Thoracic aorta (tissue), 2 donors: ENCODE data around the gene CAB39L. TPM values are rescaled to one million over a fixed set of nuclear protein-coding genes. Genes with fewer than 3 reads are reported as not detected.
A peak's percentile ranks its signal among the peaks of the same experiment; 100 is the strongest.
"Not testable (repeated sequence)": the region's sequence is repeated elsewhere in the genome, so short reads cannot be mapped to it uniquely, and the experiment has no call there.

ENCODE experiments used
- ATAC-seq: fragments of 150-250 bp; one replicate; pipeline ENCODE4 v1.8.0; 2017; ENCODE audit warnings: low read depth; ENCODE audit not compliant: insufficient number of reproducible peaks, low FRiP score
- DNase-seq: peaks from one replicate; pipeline ENCODE4 v3.0.0-alpha.2; 2020; ENCODE audit warnings: low spot score
- H3K27ac ChIP-seq, 2 donors: fragments of 200-600 bp; sonication (generic); 1 replicate in 1 of 2; 2 replicates in 1 of 2; pipeline ENCODE4 v1.5.1; 2016; ENCODE audit warnings: mild to moderate bottlenecking in 2 of 2, moderate library complexity in 2 of 2
- H3K27me3 ChIP-seq: fragments of 200-600 bp; sonication (generic); replicated peaks from 2 replicates; pipeline ENCODE4 v1.6.0; 2016; ENCODE audit warnings: mild to moderate bottlenecking; ENCODE audit not compliant: insufficient read depth
- H3K36me3 ChIP-seq: fragments of 200-600 bp; sonication (generic); one replicate; pipeline ENCODE4 v1.5.1; 2016
- H3K4me1 ChIP-seq, 2 donors: fragments of 200-600 bp; sonication (generic); 1 replicate in 1 of 2; 2 replicates in 1 of 2; pipeline versions ENCODE4 v1.5.1 to v1.6.0; 2016; ENCODE audit warnings: low read depth in 2 of 2, mild to moderate bottlenecking in 1 of 2; ENCODE audit not compliant: control insufficient read depth in 1 of 2
- H3K4me3 ChIP-seq: fragments of 200-600 bp; sonication (generic); 2 replicates; pipeline ENCODE4 v1.5.1; 2016; ENCODE audit warnings: mild to moderate bottlenecking
- H3K9me3 ChIP-seq: fragments of 200-600 bp; sonication (generic); 2 replicates; pipeline ENCODE4 v1.5.1; 2016
- total RNA-seq, 2 donors: library from RNA; depleted of rRNA; stranded (reverse); fragments of >200 nt; gene quantifications; one replicate each; pipeline versions ENCODE4 v1.1.0 to v1.2.3, GENCODE V29; 2016
- TF ChIP-seq, protein P1 (sequence below): fragments of 200-600 bp; sonication (generic); IDR thresholded peaks from one replicate; pipeline ENCODE4 v1.5.1; 2019; ENCODE audit warnings: antibody characterized with exemption

The CAB39L gene
- total RNA-seq, 2 donors from 2014 or later = 38.7 to 46.7 TPM

- H3K4me3 ChIP-seq = no peak overlapping the region
- no peaks in the 10 kb centered on the region for H3K4me1 ChIP-seq
- TF ChIP-seq, protein P1, sequence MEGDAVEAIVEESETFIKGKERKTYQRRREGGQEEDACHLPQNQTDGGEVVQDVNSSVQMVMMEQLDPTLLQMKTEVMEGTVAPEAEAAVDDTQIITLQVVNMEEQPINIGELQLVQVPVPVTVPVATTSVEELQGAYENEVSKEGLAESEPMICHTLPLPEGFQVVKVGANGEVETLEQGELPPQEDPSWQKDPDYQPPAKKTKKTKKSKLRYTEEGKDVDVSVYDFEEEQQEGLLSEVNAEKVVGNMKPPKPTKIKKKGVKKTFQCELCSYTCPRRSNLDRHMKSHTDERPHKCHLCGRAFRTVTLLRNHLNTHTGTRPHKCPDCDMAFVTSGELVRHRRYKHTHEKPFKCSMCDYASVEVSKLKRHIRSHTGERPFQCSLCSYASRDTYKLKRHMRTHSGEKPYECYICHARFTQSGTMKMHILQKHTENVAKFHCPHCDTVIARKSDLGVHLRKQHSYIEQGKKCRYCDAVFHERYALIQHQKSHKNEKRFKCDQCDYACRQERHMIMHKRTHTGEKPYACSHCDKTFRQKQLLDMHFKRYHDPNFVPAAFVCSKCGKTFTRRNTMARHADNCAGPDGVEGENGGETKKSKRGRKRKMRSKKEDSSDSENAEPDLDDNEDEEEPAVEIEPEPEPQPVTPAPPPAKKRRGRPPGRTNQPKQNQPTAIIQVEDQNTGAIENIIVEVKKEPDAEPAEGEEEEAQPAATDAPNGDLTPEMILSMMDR = no peak
- no peak overlapping the region for H3K27ac ChIP-seq
- ATAC-seq = no peak
- H3K9me3 ChIP-seq = no peaks in the 10 kb centered on the region
- peaks cover 3% of the 10 kb centered on the region for H3K36me3 ChIP-seq
- no peak for DNase-seq
- H3K27me3 ChIP-seq = no peaks in the 10 kb centered on the region
Measured at GRCh38 chr13:49340161-49340560, 103.7 kb downstream of the CAB39L start.

DNA sequence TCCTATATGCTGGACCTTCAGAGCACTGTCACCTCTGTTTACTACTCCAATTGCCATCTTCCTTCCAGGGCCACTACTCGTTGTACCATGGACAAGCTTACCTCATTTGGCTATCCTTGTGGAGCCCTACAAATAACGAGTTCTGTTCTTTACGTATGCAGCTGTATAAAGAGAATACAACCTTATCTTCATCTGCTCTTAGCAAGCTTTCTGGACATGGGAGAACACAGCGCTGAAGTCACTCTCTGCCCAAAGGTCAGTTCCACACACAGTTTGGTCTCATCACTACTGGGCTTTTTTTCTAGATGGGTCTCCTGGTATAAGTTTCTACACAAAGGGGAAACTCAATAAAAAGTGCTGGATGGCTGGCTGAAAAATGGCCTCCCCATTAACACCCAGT lies 107.2 kb downstream of the CAB39L start:
- no peaks in the 10 kb centered on the region for H3K4me1 ChIP-seq
- H3K36me3 ChIP-seq = no peaks in the 10 kb centered on the region
- no peaks in the 10 kb centered on the region for H3K9me3 ChIP-seq
- TF ChIP-seq, protein P1 = no peak
- H3K4me3 ChIP-seq = no peak overlapping the region
- DNase-seq (no peak), ATAC-seq (no peak)
- H3K27me3 ChIP-seq = no peaks in the 10 kb centered on the region
- H3K27ac ChIP-seq = no peak overlapping the region

- TF ChIP-seq, protein P1 = no peak
- peaks cover 5 to 26% of the 10 kb centered on the region in 2 donors for H3K4me1 ChIP-seq
- H3K4me3 ChIP-seq = no peak overlapping the region
- no peaks in the 10 kb centered on the region for H3K36me3 ChIP-seq
- peak overlapping the region in 1 of 2 donors; percentile 51 for H3K27ac ChIP-seq
- DNase-seq (no peak), ATAC-seq (no peak)
- H3K27me3 ChIP-seq = no peaks in the 10 kb centered on the region
- no peaks in the 10 kb centered on the region for H3K9me3 ChIP-seq
Measured at GRCh38 chr13:49330546-49330864, 113.4 kb downstream of the CAB39L start.

GRCh38 chr13:49329831-49330545 lies 113.9 kb downstream of the CAB39L start:
- Histone ChIP-seq H3K9me3 (no peaks in the 10 kb centered on the region), H3K27me3 (no peaks in the 10 kb centered on the region), H3K36me3 (no peaks in the 10 kb centered on the region), H3K4me3 (peak overlapping the region; percentile 20), H3K27ac (peak overlapping the region in 1 of 2 donors; percentile 51), H3K4me1 (peaks cover 5 to 26% of the 10 kb centered on the region in 2 donors)
- ATAC-seq = no peak
- TF ChIP-seq, protein P1 = no peak
- DNase-seq = no peak

- H3K27me3 ChIP-seq, H3K4me3 ChIP-seq, DNase-seq, ATAC-seq, H3K9me3 ChIP-seq, H3K36me3 ChIP-seq: not testable (repeated sequence)
- H3K4me1 ChIP-seq = peaks cover 5 to 26% of the 10 kb centered on the region in 2 donors
- peak overlapping the region in 1 of 2 donors; percentile 88 for H3K27ac ChIP-seq
Measured at GRCh38 chr13:49327145-49327544, 116.7 kb downstream of the CAB39L start.
